ENCODE data around the gene CALML6. TPM values are rescaled to one million over a fixed set of nuclear protein-coding genes. Genes with fewer than 3 reads are reported as not detected.

The CALML6 gene
- total RNA-seq, 4 donors from 2014 or later, result not detected

DNA sequence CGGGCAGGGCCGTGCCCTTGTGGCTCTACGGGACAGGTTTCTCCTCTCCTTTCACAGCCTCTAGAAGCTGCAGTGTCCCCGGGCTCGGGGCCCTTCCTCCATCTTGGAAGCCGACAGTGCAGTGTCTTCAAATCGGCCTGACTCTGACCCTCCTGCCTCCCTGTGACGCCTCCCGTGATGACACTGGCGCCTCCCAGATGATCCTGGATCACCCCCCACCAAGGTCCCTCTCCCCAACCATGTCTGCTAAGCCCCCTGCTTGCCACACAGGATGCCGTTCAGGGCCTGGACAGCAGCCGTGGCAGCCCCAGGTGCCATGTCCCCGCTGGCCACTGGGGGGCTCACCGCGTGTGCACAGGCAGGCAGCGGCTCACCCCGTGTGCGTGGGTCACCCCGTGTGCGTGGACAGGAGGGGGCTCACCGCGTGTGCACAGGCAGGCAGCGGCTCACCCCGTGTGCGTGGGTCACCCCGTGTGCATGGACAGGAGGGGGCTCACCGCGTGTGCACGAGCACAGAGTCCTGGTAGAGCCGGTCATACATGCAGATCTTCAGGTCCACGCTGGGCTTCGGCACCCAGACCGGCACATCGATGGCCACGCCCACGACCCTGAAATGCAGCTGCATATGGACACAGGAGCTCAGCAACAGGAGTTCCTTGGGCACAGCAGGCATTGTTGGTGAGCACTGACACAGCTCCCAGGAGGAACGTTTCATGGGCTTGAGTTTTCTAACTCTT, 28.9 kb downstream of the CALML6 start:
- no peaks in the 10 kb centered on the region for H3K27me3 ChIP-seq
- TF ChIP-seq, protein P1, sequence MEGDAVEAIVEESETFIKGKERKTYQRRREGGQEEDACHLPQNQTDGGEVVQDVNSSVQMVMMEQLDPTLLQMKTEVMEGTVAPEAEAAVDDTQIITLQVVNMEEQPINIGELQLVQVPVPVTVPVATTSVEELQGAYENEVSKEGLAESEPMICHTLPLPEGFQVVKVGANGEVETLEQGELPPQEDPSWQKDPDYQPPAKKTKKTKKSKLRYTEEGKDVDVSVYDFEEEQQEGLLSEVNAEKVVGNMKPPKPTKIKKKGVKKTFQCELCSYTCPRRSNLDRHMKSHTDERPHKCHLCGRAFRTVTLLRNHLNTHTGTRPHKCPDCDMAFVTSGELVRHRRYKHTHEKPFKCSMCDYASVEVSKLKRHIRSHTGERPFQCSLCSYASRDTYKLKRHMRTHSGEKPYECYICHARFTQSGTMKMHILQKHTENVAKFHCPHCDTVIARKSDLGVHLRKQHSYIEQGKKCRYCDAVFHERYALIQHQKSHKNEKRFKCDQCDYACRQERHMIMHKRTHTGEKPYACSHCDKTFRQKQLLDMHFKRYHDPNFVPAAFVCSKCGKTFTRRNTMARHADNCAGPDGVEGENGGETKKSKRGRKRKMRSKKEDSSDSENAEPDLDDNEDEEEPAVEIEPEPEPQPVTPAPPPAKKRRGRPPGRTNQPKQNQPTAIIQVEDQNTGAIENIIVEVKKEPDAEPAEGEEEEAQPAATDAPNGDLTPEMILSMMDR (IDR thresholded peaks at IDR 0.05), result peak; percentile 32 to 93 (median 82)
- TF ChIP-seq POLR2A (IDR thresholded peaks at IDR 0.05), result no peak
- peak; percentile 48 to 77 (median 77) for DNase-seq

DNA sequence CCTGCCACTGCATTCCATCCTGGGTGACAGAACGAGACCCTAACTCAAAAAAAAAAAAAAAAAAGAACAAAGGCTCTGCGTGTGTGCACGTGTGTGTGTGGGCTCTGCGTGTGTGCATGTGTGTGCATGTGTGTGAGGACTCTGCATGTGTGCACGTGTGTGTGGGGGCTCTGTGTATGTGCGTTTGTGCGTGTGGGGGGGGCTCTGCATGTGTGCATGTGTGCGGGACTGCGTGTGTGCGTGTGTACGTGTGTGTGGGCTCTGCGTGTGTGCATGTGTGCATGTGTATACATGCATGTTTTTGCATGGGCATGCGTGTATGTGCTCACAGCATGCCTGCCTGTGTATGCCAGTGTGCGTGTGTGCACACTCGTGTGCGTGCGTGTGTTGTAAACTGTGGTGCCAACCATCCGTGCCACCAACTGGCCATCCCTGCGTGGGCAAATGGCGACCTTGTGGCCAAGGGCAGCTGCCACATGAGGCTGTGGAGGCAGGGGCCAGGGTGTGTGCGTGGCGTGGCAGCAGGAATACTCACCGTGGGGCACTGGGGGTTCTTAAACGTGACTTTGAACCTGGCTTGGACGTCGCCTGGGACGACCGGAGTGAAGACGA, 30.8 kb downstream of the CALML6 start:
- no peak overlapping the region for H3K27ac ChIP-seq
- peaks cover 0 to 18% (median 1%) of the 10 kb centered on the region in 4 donors for H3K4me1 ChIP-seq
- H3K4me3 ChIP-seq, result no peak overlapping the region
- peak in 1 of 3 donors; percentile 31 for DNase-seq
- no peaks in the 10 kb centered on the region for H3K27me3 ChIP-seq
- H3K36me3 ChIP-seq, result no peaks in the 10 kb centered on the region
- TF ChIP-seq, protein P1 (IDR thresholded peaks at IDR 0.05), result no peak
- no peak for TF ChIP-seq POLR2A (IDR thresholded peaks at IDR 0.05)
- H3K9me3 ChIP-seq, result no peaks in the 10 kb centered on the region

More for the DNA sequence above, 28.9 kb downstream of the CALML6 start:
- H3K27ac ChIP-seq, result peak overlapping the region in 1 of 4 donors; percentile 61
- no peaks in the 10 kb centered on the region for H3K9me3 ChIP-seq
- peak overlapping the region in 3 of 4 donors; percentile 26 to 44 (median 29) for H3K4me3 ChIP-seq
- peaks cover 0 to 18% (median 1%) of the 10 kb centered on the region in 4 donors for H3K4me1 ChIP-seq
- no peaks in the 10 kb centered on the region for H3K36me3 ChIP-seq

DNA sequence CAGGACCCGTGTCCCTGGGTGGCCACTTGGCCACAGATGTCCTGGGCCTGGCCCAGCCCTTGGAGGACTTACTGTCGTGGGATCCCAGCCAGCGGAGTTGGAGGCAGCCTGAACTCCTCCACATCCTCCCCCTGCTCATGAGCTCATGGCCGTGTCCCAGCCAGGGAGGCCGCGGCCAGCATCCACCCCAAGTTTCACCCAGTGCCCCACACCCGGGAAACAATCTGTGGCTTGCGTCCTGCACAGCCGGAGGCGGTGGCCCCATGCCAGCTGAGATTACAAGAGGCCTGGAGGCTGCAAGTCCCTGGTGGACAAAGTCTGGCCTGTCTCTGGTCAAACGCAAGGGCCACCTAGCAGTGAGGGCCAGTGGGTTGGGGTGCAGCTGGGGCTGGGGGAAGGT, 31.5 kb downstream of the CALML6 start:
- Histone ChIP-seq H3K4me3 (no peak overlapping the region), H3K27ac (no peak overlapping the region), H3K4me1 (peaks cover 0 to 18% (median 1%) of the 10 kb centered on the region in 4 donors), H3K36me3 (no peaks in the 10 kb centered on the region), H3K9me3 (no peaks in the 10 kb centered on the region), H3K27me3 (no peaks in the 10 kb centered on the region)
- TF ChIP-seq POLR2A (IDR thresholded peaks at IDR 0.05), result no peak
- TF ChIP-seq, protein P1 (IDR thresholded peaks at IDR 0.05), result no peak
- no peak for DNase-seq

DNA sequence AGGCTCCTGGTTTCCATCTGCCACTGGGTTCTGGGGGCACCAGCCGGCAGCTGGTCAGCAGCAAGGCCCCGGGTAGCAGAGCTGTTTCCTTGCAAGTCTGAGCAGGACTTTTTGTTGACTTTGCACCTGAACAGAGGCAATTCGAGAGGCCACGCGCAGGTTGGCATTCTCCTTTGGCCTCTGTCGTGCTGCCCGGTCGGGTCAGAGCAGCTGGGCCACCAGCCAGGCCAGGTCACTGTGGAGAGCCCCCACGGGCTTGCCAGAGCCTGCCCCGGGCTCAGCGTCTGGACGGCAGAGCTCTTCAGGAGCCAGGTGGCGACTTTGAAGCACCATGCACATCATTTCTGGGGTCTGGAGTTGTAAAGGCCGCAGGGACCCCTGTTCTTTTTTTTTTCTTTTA, 32.4 kb downstream of the CALML6 start:
- Histone ChIP-seq H3K36me3 (no peaks in the 10 kb centered on the region), H3K27me3 (no peaks in the 10 kb centered on the region), H3K9me3 (no peaks in the 10 kb centered on the region), H3K27ac (no peak overlapping the region), H3K4me1 (peaks cover 0 to 14% (median 1%) of the 10 kb centered on the region in 4 donors), H3K4me3 (no peak overlapping the region)
- TF ChIP-seq, protein P1 (IDR thresholded peaks at IDR 0.05), result no peak
- no peak for TF ChIP-seq POLR2A (IDR thresholded peaks at IDR 0.05)
- no peak for DNase-seq

DNA sequence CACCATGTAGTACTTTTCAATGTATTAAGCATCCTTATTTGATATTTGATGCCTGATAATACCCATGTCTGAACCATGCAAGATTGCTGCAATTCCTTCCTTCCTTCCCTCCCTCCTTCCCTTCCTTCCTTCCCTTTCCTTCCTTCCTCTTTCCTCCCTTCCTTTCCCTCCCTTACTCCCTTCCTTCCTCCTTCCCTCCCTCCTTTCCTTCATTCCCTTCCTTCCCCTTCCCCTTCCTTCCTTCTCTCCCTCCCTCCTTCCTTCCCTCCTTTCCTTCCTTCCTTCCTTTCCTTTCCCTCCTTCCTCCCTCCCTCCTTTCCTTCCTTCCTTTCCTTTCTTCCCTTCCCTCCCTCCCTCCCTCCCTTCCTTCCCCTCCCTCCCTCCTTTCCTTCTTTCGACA, 33.7 kb downstream of the CALML6 start:
- no peak for DNase-seq
- peaks cover 0 to 6% (median 0%) of the 10 kb centered on the region in 4 donors for H3K4me1 ChIP-seq
- H3K27ac ChIP-seq, result no peak overlapping the region
- no peak overlapping the region for H3K4me3 ChIP-seq
- H3K9me3 ChIP-seq, result no peaks in the 10 kb centered on the region
- no peak for TF ChIP-seq POLR2A (IDR thresholded peaks at IDR 0.05)
- TF ChIP-seq, protein P1 (IDR thresholded peaks at IDR 0.05), result no peak
- no peaks in the 10 kb centered on the region for H3K36me3 ChIP-seq
- H3K27me3 ChIP-seq, result no peaks in the 10 kb centered on the region

Measured in Peyer's patch (tissue), 4 donors.